Limb (tissue), 2 donors: ENCODE results near the gene C1orf122.
"Not testable (repeated sequence)": the region's sequence is repeated elsewhere in the genome, so short reads cannot be mapped to it uniquely, and the experiment has no call there.

Experiments used
- DNase-seq, 2 donors: peaks; one replicate each; pipeline ENCODE4 v3.0.0-alpha.2; 2016; ENCODE audit errors: extremely low spot score in 2 of 2

C1orf122 gene

DNA sequence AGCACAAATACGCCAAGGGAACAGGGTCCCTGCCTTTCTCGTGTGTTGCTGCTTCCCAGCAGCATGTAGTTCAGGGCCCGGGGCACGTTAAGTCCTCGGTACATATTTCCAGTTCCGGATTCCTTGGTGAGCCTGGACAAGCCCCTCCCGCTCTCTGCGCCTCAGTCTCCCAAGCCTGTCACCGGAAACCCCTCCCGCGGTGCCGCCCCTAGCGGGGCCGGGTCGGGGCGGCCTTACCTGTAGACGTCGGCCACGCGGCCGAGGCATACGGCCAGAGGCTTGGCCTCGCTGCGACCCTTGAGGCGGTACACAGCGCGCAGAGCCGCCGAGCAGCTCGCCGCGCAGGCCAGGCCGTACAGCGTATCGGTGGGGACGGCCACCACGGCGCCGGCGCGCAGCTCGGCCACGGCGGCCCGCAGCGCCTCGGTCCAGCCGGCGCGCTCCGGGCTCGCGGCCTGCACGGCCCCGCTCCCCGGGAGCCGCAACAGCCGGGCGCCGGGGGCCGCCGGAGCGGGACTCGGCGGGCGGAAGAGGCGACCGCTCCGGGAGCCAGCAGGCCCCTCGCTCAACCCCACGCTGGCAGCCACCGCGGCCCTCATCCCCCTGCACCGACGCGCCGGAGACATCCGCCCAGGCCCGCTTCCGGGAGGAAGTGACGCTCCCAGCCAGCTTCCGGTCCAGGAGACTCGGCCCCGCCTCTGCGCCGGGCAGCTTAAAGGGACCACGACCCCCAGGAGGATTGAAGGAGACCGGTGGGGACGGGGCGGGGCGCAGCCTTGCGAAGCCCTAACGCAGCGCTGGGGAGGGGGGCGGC is at the start of gene C1orf122, which contains the start of gene YRDC:
Gene C1orf122 (plus strand): TSS at position 236 of the 814 bp plus-strand sequence. CDS start 615 bp downstream, outside the sequence.
Gene YRDC (minus strand): TSS at position 654 of the 814 bp plus-strand sequence. CDS start 28 bp downstream, at position 626.
- peak; percentile 93 to 97 for DNase-seq

DNA sequence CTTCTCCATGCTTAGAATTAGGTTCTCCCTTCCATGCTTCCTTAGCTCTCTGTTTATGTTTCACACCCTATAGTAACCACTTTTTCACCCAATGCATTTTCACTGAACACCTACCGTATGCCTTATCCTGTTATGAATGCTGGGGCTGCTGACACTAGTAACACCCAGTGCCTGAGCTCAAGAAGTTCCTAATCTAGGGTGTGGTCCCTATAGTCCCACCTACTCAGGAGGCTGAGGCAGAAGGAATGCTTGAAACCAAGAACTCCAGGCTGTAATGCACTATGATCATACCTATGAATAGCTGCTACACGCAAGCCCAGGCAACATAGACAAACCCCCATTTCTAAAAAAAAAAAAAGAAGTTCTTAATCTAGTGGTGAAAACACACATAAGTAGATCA is 48.1 kb upstream of the C1orf122 start:
- DNase-seq, result no peak

DNA sequence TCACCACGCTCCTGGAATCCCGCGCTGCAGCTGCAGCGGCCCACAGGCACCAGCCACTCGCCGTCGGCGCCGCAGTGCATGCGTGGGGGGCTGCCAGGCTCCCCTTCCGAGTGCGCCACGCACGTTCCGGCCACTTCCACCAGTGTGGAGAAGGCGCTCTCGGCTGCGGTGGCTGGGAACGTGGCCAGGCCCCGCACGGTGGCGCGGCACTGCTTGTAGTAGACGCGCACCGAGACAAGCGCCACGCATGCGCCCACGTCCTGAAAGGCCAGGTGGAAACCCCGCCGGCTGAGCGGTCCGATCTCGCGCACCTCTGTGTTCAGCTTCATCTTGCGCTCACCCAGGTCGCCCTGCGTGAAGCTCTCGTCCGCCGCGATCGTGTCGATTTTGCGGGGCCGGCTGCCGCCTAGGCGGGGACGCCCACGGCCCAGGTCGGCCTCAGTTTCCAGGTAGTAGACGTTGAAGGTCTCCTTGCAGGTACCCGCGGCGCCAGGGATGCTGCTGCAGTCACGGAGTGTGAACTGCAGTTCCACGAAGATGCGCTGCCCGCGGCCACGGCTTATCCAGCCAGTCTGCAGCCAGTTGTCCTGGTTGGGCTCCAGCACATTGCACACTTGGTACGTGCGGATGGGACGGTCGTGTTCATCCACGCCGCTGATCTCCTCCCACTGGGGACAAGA is 46.0 kb upstream of the C1orf122 start:
- DNase-seq, result no peak

DNA sequence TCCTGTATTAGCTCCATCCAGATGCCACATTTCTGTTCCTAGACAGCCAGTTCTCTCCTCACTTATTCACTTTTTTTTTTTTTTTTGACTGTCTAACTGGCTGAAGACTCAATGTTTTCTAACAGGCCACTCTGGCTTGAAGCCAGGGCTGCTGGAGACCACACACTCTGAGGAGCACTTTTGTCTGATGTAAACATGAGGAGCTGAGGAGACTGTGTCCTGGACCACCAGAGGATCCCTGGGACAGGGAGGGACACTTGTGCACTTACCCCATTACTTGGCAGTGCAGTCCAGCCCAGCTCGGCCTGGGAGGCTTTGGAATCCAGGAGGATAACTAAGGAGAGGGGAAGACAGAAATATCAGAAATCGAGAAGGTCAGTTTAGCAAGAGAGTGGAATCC is 45.1 kb upstream of the C1orf122 start:
- no peak for DNase-seq

DNA sequence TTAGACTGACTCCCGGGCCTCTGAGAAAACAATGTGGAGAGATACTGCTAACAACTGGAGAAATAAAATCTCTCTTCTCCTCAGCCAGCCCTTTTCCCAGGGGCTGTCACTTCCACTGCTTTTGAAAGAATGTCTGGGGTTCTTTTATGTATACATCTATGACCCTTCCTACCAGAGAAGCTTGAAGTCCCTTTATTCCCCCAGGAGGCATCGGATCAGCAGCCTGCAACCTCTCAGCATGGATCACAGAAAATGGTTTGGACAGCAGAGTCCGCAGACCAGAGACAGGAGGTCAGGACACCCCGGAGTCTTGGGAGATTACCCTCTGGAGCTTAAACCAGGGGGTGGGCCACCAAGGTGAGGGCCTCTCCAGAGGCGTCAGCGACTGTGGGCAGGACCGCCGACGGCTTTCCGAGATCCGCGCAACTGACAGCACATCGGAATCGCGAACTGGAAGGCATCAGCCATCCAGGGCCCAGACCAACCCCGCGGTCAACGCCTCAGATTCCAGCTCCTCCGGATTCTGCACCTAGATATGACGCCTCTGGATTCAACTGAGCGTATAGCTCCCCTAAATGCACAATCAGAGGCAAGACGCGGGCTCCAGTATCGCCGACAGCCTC is 43.7 kb upstream of the C1orf122 start:
- no peak for DNase-seq

DNA sequence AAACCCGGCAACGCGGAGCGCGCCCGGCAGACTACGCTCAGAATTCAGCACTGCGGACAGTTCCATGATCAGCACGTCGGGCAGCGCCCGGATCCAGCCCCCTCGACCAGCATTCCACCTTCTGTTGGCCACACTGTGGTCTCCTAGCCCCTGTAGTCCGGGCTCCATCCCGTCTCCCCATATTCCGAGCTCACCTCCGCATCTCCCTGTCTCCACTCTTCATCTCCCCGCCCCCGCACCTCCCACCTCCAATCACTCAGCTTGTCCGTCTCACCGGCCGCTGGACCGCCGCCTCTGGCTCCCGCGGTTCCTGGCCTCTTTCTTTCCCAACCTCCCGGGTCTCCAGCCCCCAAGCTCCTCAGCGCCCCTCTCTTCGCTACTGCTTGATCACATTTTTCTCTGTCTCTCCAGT is 43.2 kb upstream of the C1orf122 start:
- peak; percentile 40 to 85 for DNase-seq

DNA sequence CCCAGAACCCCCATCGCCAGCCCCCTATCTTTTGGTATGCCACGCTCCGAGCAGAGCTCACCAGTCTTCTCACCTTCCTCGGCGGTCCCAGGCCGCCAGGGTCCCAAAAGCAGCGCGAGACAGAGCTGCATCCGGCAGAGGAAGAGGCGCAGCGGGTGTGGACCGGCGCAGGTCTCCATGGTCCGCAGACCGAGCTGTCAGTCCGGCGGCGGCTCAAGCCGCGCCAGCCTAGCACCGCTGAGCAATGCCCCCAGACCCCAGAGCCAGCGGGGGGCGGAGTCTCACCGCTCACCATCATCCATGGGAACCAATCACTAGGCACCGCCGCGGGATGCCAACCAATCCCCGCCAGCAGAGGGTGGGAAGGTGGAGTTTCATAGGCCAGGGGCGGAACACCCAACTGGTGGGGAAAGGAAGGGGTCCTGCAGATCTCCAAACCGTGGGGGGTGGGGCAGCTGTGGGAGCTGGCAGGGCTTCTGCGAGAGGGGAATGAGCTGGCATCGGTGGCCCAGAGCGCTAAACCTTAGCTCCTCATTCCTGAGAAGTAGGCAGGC is 42.6 kb upstream of the C1orf122 start, which contains the start of gene EPHA10:
Gene EPHA10 (minus strand): TSS at position 233 of the 554 bp plus-strand sequence. CDS start 54 bp downstream, at position 179.
- DNase-seq, result peak in 1 of 2 donors; percentile 80

DNA sequence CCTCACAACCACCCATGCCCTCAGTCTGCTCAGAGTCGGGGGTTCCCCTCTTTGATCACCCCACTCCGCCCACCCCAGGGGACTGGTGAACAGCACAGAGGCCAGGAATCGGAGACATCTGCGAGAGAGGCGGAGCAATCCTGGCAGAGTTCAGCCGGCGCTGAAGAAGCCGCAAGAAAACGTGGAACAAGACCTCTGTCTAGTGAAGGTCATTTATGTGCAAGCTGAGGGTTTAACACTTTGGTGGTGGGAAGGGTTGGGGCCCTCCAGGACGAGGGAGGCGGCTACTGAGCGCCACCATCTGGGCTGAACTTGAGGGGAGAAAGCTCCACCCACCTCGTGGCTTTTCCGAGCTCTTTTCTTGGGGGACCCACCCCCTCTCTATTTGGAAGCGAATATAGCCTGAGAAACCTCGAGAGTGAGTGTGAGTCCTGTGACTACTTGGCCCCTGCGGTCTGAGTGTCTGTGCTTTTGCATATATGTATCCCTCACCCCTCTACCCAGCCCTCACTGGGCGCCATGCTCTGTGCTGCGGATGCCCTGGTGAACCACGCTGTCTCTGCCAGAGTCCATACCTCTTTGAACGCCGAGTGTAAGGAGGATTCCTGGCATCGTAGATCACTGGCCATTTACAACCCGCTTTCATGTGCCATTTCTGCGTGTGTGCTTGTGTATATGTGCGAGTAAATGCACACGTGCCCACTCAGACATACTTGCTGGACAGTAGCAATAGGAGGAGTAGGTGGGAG is 41.5 kb upstream of the C1orf122 start:
- no peak for DNase-seq

DNA sequence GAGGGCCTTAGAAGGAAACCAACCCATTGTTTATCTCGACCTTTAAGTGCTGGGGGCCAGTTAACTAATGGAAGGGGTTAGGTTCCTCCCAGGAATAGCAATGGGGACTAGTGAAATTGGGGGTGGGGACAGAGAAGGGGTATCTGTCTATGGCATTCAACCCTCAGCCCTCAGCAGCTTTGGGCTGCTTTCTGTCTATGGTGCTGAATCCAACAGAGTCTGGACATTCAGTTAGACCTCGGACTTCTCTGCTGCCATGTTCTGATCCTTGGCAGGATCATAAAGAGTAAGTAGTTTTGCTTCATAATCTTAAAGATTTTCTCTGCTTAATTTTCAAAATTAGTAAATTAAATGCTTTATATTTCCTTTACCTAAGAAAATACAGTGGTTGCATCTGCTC is 40.1 kb upstream of the C1orf122 start:
- DNase-seq, result no peak

DNA sequence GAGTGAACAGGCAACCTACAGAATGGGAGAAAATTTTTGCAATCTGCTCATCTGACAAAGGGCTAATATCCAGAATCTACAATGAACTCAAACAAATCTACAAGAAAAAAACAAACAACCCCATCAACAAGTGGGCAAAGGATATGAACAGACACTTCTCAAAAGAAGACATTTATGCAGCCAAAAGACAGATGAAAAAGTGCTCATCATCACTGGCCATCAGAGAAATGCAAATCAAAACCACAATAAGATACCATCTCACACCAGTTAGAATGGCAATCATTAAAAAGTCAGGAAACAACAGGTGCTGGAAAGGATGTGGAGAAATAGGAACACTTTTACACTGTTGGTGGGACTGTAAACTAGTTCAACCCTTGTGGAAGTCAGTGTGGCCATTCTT is 36.1 kb upstream of the C1orf122 start:
- not testable (repeated sequence) for DNase-seq

DNA sequence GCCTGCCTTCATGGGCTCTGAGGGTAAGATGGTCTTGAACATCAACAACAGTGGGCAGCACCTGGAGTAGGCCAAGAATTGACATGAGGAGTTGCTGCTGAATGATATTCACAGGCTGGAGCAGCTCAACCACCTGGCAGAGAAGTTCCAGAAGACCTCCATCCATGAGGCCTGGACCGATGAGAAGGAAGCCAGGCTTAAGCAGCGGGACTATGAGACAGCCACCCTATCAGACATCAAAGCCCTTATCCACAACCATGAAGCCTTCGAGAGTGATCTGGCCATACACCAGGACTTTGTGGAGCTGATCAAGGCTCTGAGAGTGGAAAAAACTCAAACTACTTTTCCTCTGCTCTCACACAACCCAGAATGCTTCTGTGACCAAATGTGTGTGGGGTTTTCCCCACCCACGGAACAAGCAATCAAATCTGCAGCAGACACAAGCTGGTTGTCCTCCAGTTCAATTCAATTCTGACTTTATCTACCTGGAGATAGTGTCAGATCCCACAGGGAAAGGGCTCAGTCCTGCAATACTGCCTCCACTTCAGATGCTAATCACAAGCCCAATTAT is 30.6 kb upstream of the C1orf122 start:
- no peak for DNase-seq

DNA sequence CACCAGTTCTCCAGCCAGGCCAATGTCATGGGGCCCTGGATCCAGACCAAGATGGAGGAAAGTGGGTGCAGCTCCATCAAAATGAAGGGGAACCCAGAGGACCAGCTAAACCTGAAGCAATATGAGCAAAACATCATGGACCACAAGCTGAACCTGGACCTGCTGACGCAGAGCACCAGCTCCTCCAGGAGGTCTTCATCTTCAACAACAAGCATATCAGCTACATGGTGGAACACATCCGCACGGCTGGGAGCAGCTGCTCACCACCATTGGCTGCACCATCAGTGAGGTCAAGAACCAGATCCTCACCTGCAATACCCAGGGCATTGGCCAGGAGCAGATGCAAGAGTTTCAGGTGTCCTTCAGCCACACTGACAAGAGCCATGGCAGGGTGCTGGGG is 28.9 kb upstream of the C1orf122 start:
- no peak for DNase-seq

DNA sequence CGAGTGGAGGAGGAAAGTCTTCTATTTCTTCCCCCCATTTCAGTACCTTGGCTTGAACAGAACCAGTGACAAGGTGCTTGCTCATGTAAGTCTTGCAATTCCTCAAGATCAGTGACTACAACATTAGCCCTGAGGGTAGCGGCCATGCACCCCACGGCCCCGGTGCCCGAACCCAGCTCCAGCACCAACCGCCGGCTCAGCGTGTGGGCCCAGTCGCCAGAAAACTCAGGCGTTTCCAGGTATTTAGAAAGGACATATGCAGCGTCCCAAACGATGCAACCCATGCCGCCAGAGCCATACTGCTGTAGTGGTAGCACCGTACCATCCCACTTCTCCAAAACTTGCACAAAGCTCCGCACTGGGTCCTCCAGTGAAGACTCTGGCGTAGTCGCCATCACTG is 25.1 kb upstream of the C1orf122 start:
- DNase-seq, result no peak

DNA sequence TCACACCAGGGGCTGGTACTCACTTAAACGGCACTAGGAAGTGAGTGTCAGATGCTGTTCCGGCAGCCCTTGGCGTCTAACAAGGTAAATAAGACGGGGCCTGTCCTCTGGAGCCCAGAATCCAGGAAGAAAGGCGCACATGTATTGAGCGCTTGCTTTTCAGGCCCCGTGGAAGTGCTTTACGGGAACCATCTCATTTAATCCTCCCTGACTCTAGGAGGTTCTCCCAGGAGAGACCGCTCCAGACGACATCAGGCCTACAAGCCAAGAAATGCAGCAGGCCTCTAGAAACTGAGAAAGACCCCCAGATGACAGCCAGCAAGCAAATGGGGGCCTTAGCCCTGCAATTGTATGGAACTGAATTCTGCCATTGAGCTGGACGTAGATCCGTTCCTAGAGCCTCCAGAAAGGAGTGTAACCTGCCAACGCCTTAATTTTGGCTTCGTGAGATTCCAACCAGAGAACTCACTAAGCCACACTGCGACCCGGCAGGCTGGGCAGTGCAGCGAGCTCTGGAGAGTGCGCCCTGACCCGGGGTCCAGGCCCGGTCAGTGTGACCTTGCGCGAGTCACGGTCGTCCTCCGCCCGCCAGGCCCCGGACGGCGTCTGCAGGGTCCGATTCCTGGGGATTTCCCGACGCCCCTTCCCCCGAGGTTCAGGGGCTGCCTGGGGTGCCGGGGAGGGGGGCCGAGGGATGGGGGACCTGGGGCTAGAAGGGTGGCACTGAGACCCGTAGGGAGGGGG is 14.5 kb upstream of the C1orf122 start:
- peak in 1 of 2 donors; percentile 33 for DNase-seq

DNA sequence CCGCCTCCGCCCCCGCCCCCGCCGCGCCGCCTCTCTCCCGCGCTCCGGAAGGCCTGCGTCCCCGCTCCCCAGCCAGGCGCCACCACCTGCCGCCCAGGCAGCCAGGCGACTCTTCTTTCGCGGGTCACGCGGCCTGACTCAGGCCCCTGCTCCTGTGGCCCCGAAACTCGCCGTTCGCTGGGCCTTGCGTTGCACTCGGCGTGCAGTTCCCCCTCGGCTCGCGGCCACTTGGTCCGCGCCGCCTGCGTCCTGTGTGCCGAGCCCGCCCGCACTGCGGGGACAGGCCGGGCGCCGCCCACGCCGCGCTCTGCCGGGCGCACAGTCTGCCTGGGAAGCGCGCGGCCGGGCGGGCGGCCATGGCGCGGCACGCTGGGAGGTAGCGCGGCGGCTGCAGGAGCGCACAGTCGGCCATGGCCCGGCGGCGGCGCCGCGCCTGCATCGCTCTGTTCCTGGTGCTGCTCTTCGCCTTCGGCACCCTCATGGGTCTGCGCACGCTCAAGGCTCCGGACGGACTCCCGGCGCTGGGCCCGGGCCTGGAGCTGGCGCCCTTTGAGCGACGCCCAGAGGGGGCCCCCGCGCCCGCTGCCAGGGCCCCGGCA is 13.7 kb upstream of the C1orf122 start, which contains the start of gene MANEAL:
Gene MANEAL (plus strand): TSS at position 75 of the 599 bp plus-strand sequence. CDS start 336 bp downstream, at position 411.
- peak; percentile 26 to 72 for DNase-seq

DNA sequence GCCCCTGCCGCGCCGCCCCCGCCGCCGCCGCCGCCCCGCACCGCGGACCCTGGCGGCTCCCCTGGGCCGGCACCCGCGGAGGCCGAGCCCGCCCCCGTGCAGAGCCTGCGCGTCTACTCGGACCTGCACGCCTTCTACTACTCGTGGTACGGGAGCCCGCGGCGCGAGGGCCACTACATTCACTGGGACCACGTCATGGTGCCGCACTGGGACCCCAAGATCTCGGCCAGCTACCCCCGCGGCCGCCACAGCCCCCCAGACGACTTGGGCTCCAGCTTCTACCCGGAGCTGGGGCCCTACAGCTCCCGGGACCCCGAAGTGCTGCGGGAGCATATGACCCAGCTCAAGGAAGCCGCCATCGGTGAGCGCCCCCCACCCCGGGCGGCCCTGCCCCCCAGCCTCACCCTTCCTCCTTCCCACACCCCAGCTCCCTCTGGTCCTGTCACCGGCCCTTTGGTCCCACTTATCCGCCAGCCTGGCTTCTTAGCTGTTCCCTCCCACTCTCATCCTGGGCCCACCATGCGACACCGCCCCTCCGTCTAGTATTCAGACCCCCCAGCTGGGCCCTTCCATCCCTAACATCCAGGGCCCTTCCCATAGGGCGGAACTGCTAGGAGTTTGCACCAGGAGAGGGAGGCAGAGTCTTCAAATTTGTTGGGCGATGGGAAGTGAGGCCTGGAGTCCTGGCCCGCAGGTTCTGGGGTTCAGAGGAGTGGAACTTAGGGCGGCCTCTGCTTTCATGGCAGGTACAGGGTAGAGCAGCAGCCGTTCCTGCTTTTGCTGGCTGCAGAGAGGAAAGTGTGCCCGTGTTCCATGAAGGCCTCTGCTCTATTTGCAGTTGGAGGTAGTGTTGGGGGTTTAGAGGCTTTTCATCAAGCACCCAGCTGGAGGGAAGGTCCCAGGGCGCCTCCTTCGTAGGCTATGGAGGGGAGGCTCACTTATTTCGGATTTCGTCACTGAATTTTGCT is 12.9 kb upstream of the C1orf122 start:
- DNase-seq, result no peak

DNA sequence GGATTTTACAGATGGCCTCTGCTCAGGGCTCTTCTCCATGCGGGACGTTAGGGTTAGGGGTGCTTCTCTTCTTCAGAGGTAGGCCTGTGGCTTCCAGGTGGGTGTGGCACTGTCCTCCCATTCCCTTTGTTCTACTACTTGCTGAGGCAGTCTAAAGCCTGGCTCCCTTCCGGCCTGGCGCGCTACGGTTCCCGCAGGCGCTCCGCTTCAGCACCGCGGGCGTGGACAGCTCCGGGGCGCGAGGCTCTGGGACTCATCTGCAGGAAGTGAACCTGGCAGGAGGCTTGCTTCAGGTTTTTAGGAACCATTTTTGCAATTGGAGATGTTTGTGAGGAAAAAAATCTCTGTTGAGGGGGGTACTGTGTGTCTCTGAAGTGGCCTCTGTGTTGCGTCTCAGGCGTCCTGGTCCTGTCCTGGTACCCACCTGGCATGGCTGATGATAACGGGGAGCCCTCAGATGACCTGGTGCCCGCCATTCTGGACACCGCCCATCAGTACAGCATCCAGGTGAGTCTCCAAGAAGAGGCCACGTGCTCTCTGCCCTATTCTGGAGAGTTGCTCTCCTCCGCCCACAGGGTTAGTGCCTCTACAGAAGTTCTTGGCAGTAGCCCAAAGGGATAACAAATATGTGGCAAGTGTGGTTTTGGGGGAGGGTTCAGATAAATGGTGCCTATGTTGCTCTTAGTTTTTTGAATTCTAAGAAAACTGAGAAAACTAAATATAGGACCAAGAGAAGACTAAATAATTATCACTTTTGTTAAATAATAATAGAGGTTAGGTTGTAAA is 12.1 kb upstream of the C1orf122 start:
- DNase-seq, result peak; percentile 42 to 82
